ENCODE results near the gene FGF2.

The FGF2 gene

GRCh38 chr4:122898370-122899150 lies 71.9 kb downstream of the FGF2 start:
- no peak for DNase-seq (ENCODE audit: low read depth in 1 of 2, low spot score in 1 of 2)

GRCh38 chr4:122899682-122900081 lies 73.1 kb downstream of the FGF2 start:
- H3K27ac ChIP-seq (replicated peaks): no peak overlapping the region
- TF ChIP-seq, protein P1, sequence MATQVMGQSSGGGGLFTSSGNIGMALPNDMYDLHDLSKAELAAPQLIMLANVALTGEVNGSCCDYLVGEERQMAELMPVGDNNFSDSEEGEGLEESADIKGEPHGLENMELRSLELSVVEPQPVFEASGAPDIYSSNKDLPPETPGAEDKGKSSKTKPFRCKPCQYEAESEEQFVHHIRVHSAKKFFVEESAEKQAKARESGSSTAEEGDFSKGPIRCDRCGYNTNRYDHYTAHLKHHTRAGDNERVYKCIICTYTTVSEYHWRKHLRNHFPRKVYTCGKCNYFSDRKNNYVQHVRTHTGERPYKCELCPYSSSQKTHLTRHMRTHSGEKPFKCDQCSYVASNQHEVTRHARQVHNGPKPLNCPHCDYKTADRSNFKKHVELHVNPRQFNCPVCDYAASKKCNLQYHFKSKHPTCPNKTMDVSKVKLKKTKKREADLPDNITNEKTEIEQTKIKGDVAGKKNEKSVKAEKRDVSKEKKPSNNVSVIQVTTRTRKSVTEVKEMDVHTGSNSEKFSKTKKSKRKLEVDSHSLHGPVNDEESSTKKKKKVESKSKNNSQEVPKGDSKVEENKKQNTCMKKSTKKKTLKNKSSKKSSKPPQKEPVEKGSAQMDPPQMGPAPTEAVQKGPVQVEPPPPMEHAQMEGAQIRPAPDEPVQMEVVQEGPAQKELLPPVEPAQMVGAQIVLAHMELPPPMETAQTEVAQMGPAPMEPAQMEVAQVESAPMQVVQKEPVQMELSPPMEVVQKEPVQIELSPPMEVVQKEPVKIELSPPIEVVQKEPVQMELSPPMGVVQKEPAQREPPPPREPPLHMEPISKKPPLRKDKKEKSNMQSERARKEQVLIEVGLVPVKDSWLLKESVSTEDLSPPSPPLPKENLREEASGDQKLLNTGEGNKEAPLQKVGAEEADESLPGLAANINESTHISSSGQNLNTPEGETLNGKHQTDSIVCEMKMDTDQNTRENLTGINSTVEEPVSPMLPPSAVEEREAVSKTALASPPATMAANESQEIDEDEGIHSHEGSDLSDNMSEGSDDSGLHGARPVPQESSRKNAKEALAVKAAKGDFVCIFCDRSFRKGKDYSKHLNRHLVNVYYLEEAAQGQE (IDR thresholded peaks at IDR 0.05; ENCODE audit: insufficient replicate concordance, low read depth): no peak
- no peak for TF ChIP-seq SPI1 (IDR thresholded peaks at IDR 0.05; ENCODE audit: borderline replicate concordance, low read depth)
- TF ChIP-seq POLR2AphosphoS5 (IDR thresholded peaks at IDR 0.05; ENCODE audit: low read depth): no peak
- no peak for TF ChIP-seq GABPA (IDR thresholded peaks at IDR 0.05; ENCODE audit: low read depth)
- TF ChIP-seq, protein P2, sequence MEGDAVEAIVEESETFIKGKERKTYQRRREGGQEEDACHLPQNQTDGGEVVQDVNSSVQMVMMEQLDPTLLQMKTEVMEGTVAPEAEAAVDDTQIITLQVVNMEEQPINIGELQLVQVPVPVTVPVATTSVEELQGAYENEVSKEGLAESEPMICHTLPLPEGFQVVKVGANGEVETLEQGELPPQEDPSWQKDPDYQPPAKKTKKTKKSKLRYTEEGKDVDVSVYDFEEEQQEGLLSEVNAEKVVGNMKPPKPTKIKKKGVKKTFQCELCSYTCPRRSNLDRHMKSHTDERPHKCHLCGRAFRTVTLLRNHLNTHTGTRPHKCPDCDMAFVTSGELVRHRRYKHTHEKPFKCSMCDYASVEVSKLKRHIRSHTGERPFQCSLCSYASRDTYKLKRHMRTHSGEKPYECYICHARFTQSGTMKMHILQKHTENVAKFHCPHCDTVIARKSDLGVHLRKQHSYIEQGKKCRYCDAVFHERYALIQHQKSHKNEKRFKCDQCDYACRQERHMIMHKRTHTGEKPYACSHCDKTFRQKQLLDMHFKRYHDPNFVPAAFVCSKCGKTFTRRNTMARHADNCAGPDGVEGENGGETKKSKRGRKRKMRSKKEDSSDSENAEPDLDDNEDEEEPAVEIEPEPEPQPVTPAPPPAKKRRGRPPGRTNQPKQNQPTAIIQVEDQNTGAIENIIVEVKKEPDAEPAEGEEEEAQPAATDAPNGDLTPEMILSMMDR (IDR thresholded peaks at IDR 0.05; ENCODE audit: insufficient read depth, low read length): no peak
- H3K4me3 ChIP-seq (replicated peaks; ENCODE audit: insufficient read depth, low read length): no peak overlapping the region

More at GRCh38 chr4:122898370-122899150, 71.9 kb downstream of the FGF2 start:
- no peak for TF ChIP-seq GABPA (IDR thresholded peaks at IDR 0.05; ENCODE audit: low read depth)
- TF ChIP-seq, protein P1 (IDR thresholded peaks at IDR 0.05; ENCODE audit: insufficient replicate concordance, low read depth): no peak
- no peak for TF ChIP-seq POLR2AphosphoS5 (IDR thresholded peaks at IDR 0.05; ENCODE audit: low read depth)
- TF ChIP-seq SPI1 (IDR thresholded peaks at IDR 0.05; ENCODE audit: borderline replicate concordance, low read depth): no peak
- TF ChIP-seq, protein P2 (IDR thresholded peaks at IDR 0.05; ENCODE audit: insufficient read depth, low read length): no peak
- no peaks in the 10 kb centered on the region for H3K27me3 ChIP-seq (ENCODE audit: insufficient read depth, poor library complexity, severe bottlenecking)
- H3K4me3 ChIP-seq (replicated peaks; ENCODE audit: insufficient read depth, low read length): no peak overlapping the region
- H3K27ac ChIP-seq (replicated peaks): no peak overlapping the region

DNA sequence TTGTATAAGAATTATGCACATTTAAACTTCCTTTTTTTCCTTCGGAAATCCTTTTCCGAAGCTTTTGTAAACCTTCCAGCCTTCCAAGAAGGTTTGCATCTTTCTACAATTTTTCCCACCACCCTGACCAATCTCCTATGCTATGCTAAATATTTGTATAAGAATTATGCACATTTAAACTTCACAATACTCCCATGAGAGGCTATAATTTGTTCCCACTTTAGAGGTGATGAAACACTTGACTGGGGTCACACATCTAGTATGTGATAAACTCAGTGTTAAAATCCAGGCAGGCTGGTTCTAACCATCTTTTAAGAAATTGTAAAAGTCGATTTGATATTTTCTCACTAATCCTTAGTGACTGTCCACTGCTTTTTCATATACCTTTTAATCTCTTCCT lies 73.7 kb downstream of the FGF2 start:
- H3K4me3 ChIP-seq (replicated peaks; ENCODE audit: insufficient read depth, low read length): no peak overlapping the region
- no peak for DNase-seq (ENCODE audit: low read depth in 1 of 2, low spot score in 1 of 2)
- no peak overlapping the region for H3K27ac ChIP-seq (replicated peaks)
- H3K27me3 ChIP-seq (ENCODE audit: insufficient read depth, poor library complexity, severe bottlenecking): no peaks in the 10 kb centered on the region
- no peak for TF ChIP-seq GABPA (IDR thresholded peaks at IDR 0.05; ENCODE audit: low read depth)
- no peak for TF ChIP-seq SPI1 (IDR thresholded peaks at IDR 0.05; ENCODE audit: borderline replicate concordance, low read depth)
- TF ChIP-seq, protein P2 (IDR thresholded peaks at IDR 0.05; ENCODE audit: insufficient read depth, low read length): no peak
- TF ChIP-seq POLR2AphosphoS5 (IDR thresholded peaks at IDR 0.05; ENCODE audit: low read depth): no peak
- TF ChIP-seq, protein P1 (IDR thresholded peaks at IDR 0.05; ENCODE audit: insufficient replicate concordance, low read depth): no peak

More at GRCh38 chr4:122899682-122900081, 73.1 kb downstream of the FGF2 start:
- H3K27me3 ChIP-seq (ENCODE audit: insufficient read depth, poor library complexity, severe bottlenecking): no peaks in the 10 kb centered on the region
- DNase-seq (ENCODE audit: low read depth in 1 of 2, low spot score in 1 of 2): no peak

Data from HL-60 (cell line).